ENCODE measurements around the gene ATG10.

DNA sequence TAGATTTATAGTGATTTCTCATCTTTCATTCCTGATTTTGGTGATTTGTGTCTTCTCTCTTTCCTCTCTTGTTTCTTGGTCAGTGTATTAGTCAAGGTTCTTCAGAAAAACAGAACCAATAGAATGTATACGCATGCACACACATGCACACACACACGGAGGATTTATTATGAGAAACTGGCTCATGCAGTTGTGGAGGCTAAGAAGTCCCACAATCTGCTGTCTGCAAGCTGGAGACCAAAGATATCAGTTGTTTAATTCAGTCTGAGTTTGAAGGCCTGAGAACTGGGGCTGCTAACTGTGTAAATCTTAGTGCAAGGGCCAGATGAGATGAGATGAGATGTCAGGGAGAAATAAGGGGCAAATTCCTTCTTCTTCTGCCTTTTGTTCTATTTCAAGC is 312.1 kb downstream of the ATG10 start:
- TF ChIP-seq, protein P1, sequence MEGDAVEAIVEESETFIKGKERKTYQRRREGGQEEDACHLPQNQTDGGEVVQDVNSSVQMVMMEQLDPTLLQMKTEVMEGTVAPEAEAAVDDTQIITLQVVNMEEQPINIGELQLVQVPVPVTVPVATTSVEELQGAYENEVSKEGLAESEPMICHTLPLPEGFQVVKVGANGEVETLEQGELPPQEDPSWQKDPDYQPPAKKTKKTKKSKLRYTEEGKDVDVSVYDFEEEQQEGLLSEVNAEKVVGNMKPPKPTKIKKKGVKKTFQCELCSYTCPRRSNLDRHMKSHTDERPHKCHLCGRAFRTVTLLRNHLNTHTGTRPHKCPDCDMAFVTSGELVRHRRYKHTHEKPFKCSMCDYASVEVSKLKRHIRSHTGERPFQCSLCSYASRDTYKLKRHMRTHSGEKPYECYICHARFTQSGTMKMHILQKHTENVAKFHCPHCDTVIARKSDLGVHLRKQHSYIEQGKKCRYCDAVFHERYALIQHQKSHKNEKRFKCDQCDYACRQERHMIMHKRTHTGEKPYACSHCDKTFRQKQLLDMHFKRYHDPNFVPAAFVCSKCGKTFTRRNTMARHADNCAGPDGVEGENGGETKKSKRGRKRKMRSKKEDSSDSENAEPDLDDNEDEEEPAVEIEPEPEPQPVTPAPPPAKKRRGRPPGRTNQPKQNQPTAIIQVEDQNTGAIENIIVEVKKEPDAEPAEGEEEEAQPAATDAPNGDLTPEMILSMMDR (conservative IDR thresholded peaks at IDR 0.05; ENCODE audit: low read depth, low read length): no peak
- TF ChIP-seq EZH2 (IDR thresholded peaks at IDR 0.05; ENCODE audit: low read length, unreplicated experiment): no peak
